ENCODE results near the gene MICALL1.

MICALL1 gene

DNA sequence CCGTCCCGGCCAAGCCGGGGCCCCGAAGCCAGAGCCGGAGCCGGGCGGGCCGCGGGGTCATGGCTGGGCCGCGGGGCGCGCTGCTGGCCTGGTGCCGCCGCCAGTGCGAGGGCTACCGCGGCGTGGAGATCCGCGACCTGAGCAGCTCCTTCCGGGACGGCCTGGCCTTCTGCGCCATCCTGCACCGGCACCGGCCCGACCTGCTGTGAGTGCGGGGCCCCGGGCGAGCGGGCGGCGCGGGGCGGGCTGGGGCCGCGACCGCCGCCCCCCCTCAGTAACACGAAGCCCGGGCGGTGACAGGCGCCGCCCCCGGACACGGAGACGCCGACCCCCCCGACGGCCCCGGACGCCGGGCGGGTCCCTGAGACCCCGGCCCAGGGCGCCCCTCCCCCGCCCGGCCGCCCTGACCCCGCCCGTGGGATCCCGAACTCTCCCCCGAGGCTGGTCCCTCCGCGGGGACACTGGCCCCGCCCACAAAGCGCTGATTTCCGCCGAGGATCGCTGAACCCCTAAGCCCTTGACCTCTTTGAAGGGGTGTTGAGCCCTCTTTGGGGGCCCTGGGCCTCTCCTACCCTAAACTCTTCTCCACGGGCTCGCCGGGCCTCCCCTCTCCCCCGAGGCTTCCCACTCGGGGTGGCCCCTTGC lies 389 bp downstream of the MICALL1 start:
- no peak for FAIRE-seq

DNA sequence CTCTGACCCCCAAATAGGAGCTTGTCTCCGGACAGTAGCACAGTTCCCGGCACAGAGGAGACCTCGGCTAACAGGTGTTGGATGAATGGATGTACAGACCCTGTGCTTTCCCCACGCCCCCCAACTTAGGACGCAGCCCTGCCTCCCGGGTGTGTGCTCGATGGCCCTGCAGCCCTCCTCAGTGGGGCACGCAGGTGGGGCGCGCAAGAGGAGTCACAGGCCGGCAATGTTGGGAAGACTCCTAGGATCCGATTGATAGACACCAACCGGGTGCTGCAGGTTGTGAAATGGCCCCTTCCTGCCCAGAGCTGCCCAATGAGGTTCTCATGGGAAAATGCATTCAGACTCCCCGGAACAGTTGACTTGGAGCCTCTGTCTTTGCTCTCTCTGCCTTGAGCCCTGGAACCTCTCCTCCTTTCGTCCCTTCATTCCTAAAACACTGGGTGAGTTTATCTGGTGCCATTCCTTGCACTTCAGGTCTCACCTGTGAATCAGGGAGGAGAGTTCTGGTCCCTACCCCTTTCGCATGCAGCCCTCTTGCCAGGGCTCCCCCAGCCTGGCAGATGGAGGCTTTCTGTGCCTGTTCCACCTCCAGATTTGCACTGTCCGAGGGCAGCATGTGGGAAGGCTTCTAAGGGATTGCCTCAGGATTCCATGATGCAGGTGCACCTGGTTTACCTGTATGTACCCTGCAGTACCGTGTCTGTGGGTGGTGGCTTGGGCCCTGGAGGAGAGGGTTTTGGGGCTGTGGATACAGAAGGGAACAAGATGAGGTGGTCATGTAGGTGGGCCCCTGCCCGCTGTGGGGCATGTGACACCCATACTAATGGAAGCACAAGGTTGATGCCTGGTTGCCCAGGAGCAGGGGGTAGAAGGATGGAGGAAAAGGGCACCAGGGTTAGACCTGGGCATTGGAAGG lies 1.2 kb downstream of the MICALL1 start:
- FAIRE-seq: no peak

DNA sequence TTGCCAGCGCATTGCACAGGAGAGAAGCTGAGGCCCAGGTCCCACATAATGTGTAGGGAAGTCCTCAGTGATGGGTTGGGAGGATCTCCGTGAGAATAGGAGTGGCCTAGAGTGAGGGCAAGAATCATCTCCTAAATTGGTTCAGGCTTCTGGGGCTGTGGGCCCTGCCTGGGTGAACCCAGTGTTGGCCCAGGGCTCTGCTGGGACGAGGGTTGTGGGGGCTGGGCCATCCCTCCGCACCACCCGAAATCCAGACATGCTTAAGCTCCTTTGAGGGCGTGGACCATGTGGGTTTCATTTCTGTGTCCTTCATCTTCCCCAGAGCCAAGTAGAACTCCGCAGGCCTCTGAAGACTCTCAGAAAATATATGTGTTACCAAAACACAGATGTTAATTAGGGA lies 3.7 kb downstream of the MICALL1 start:
- FAIRE-seq: no peak

DNA sequence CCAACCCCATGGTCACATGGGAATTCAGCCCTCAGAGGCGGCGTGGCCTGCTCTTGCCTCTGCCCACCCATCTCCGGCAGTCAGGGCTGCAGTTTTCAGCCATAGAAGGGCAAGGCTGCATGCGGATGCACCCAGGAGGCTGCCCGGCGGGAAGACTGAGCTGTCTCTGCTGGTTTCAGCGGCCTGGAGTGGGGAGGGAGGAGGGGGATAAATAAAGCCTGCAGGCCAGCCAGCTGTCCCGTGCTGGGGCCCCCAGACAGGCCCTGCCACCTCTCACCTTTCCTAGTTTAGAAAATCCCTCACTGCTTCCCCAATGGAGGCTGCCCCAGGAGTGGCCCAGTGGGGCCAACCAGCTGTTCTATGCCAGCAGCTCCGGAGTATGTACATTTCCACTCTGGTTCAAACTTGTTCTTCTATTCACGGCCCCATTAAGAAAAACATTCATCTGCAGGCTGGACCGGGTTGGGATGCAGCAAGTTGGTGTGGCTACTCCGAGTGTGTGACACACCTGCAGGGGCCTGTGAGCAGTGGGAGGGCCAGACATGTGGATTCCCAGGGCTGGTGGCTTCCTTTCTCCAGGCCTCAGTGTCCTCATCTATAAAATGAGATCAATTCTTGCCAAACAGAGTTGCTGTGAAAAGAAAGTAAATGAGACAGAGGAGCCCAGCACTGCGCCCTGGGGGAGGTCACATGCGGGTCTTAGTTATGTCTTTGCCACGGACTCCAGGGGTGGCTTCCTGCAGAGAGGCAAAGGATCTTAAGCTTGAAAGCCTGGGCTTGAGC lies 5.0 kb downstream of the MICALL1 start:
- FAIRE-seq: no peak

DNA sequence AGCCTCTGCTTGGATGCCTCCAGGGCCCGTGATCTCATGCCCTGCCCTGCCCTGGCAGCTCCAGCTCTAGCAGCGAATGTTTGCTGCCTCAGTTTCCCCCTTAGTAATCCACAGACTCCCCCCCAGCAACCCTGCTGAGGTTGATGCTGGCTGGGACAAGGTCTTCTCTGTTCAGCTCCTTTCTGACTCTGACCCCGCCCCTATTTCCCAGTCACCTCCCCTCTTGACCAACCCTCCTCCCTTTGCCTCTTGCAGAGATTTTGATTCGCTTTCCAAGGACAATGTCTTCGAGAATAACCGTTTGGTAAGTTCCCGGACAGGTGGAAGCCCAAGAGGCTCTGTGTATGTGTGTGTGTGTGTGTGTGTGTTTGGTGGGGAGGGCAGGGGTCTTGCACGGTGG lies 5.6 kb downstream of the MICALL1 start:
- no peak for FAIRE-seq

DNA sequence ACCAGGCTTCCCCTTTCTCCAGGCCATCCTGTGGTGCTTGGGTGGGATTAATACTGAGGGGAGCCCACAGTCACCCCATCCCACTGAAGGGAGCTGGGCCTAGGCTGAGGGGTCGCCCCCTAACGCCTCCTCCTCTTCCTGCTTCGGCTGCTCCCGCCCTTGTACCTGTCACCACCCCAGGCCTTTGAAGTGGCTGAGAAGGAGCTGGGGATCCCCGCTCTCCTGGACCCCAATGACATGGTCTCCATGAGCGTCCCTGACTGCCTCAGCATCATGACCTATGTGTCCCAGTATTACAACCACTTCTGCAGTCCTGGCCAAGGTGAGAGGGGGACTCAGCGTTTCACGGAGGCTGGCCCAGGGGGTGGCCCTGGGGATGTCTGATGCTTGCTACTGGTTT lies 6.1 kb downstream of the MICALL1 start:
- no peak for FAIRE-seq

DNA sequence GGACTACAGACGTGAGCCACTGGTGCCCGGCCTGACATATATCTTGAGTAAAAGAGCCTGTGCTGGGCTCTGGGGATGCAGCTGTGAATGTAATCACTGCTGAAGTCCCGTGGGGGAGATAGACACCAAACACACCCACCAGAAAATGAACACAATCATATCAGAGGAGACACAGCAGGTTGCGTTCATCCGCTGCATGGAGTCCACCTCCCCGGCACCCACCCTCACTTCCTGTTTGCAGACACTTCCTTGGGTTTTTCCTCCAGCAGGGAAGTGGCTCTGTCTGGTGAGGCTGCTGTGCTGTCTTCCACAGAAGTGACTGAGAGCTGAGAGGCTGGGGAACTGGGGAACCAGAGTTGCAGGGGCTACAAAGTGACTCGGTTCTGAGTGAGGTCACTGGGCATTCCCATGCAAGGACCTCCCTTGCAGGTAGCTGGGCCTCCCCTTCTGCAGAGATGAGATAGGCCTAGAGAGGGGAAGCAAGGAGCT lies 7.2 kb downstream of the MICALL1 start:
- no peak for FAIRE-seq

DNA sequence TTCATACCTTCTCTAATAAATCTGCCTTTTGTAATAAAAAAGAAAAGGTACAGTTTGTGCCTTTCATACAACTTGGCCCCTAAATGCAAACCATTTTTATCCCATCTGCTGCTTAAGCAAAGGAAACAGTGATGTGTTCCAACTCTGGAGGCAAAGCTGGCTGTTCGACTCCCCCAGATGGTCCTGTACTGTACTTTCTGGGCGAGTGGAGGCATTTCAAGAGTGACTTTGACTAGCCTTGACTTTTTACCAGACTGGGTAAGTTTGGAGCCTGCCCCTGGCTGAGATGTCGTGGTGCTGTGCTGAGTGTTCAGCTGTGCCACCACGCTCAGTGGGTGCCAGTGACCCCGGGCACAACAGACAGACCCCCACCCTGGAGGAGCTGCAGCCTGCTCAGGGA lies 10.2 kb downstream of the MICALL1 start:
- no peak for FAIRE-seq

DNA sequence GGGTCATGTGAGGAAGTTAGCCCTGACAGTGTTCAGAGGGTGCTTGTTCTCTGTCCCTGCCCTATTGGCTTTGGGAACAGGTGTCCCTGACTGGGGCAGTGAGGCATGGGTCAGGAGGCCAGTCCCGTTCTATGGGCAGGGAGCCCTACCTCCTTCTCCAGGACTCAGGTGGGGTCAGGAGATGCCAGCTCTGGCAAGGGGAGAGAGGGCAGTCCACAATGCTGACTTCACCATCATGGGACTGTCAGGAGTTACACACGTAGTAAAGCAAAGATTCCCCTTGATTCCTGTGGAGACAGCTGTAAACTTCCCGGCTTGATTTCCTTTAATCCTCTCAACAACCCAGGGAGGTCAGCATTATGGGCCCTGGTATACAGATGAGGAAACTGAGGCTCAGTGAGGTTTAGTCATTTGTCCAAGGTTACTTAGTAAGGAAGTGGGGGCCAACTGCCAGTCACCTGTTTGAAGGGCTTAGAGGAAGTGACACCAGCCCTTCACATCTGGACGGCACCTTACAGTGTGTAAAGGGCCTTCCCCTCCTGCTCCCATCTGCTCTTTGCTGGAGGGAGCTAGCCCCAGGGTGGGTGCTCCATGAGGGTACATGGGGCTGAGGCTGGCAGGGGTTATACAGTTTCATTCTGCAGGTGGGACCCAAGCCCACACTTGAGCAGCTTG lies 11.9 kb downstream of the MICALL1 start:
- no peak for FAIRE-seq

DNA sequence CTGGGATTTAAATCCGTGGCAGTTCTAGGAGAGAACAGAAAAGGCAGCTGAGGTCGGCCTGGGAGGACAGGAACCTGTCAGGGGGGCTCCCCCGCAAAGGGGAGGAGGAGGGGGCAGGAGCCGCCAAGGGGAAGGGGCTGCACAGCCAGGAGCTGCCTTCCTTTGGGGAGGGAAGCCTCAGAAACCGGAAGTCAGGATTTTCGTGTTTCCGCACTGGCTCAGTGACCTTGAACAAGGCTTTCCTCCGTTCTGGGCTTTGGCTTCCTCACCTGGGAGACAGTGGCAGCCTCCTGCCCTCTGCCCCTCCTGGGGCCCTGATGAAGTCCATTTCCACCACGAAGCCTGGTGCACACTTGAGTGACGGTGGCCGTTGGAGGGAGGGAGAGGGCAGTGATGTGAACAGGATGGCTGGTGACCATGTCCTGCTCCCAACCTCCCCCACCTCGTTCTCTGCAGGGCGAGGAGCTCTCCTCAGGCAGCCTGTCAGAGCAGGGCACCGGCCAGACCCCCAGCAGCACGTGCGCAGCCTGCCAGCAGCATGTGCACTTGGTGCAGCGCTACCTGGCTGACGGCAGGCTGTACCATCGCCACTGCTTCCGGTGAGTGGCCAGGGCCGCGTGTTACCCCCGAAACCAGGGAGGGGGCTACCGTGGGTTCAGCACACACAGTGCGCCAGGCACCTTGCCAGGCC lies 12.6 kb downstream of the MICALL1 start:
- FAIRE-seq: no peak

DNA sequence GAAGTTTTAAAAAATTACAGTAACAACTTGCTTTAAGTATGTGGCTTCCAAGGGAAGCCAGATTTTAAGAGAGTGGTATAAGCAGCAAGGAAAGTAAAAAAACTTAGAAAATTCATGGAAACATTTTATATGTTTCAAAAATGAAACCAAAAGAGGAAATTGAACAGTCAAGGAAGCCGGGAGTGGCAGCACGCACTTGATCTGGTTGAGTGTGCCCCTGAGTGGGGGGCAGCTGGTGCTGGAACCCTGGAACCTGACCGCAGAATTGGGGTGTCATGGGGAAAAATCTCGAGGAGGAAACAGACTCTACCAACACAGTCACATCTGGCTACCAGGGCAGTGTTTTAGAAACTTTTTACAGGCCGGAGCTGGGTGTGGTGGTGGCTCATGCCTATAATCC lies 14.0 kb downstream of the MICALL1 start:
- FAIRE-seq: no peak

DNA sequence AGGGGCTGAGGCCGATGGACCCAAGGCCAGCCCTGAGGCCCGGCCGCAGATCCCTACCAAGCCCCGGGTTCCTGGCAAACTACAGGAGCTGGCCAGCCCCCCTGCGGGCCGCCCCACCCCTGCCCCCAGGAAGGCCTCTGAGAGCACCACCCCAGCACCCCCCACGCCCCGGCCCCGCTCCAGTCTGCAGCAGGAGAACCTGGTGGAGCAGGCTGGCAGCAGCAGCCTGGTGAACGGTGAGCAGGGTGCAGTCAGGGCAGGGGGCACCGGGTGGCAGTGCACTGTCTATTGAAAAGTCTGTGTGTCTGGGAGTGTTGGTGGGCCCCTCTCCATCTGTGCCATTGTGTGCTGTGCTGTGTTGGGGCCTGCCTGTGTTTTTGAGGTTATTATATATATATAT lies 16.1 kb downstream of the MICALL1 start:
- FAIRE-seq: no peak

DNA sequence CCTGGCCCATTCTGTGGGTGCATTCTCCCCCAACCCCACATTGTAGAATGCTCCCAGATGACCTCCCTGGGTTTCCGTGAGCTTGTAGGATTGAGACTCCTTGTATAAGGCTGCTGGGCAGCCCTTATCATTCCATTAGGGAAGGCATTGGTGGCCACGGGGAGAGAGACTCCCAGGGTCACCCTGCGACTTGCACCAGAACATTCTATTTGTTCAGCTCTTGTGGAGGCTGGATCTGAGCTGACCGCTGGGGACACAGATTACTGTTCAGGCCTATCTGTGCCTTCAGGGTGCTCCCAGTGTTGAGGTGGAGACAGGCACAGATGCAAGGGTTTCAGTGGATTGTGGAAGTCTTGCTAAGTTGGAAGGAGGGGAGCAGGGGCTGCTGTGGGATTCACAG lies 17.8 kb downstream of the MICALL1 start:
- no peak for FAIRE-seq

DNA sequence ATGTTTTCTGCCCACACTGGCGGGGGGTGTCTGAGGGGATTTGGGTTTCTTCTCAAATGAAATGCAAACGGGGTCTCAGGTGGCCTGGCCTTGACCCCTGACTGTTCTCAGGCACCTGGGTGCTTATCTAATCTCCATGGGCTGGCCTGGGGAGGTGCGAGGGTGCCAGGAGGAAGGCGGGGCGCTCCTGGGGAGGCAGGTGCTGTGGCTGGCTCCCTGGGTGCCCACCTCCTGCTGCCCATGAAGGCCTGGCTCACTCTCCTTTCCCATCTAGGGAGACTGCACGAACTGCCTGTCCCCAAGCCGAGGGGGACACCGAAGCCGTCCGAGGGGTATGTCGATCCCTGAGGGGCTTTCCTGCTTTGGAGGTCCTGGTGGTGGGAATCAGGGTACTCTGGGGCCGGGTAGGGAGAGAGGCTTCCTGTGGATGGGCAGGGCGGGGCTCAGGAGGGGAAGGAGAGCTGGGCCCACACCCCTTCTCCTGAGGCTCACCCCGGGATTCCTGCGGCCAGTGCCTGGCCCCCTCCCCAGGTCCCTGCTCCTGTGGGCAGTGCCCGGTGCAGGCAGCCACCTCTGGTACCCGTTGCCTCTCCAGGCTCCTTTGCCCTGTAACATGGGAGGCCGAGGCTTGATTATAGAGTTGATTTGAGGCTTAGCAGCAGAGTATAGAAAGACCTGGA lies 18.4 kb downstream of the MICALL1 start:
- FAIRE-seq: no peak

DNA sequence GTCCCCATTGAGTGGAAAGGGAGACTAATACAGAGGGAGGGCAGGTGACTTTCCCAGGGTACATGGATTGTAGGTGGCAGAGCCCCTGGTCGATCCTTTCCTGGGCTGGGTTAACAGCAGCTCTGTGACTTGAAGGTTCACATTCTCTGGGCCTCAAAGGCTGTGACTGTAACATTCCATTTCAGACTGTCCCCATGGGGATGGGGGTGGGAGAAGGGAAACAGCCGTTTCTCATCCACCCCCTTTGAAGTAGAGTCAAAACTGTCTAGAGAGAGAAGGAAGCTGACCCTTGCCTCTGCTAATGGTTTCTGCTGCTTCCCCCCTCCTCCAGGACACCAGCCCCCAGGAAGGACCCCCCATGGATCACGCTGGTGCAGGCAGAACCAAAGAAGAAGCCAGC lies 19.2 kb downstream of the MICALL1 start:
- no peak for FAIRE-seq

DNA sequence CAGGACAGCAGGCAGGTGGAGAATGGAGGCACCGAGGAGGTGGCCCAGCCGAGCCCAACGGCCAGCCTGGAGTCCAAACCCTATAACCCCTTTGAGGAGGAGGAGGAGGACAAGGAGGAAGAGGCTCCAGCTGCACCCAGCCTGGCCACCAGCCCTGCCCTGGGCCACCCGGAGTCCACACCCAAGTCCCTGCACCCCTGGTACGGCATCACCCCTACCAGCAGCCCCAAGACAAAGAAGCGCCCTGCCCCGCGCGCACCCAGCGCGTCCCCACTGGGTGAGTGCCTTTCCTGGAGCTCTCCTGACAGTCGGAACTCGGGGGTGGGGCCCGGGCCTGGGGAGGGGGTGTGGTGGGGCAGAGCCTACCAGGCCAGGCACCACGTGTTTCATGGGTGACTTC lies 19.7 kb downstream of the MICALL1 start:
- no peak for FAIRE-seq

DNA sequence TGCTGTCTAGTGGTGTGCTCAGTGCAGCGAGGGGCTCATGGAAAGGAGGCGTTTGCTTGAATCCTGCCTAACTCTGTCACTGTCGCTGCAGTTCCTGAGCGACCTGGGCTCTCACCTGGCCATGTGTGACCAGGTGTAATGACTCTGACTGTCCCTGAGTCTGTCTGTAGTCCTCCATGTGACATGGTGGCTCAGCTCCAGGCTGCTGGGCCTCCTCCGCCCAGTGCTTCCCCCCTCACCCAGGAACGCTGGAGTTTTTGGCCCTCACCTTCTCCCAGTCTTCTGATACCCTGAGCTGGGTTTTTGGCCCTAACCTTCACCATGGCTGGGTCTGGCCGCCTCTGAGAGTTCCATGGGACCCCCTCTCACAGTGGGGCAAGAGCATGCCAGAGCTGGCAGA lies 20.3 kb downstream of the MICALL1 start:
- no peak for FAIRE-seq

DNA sequence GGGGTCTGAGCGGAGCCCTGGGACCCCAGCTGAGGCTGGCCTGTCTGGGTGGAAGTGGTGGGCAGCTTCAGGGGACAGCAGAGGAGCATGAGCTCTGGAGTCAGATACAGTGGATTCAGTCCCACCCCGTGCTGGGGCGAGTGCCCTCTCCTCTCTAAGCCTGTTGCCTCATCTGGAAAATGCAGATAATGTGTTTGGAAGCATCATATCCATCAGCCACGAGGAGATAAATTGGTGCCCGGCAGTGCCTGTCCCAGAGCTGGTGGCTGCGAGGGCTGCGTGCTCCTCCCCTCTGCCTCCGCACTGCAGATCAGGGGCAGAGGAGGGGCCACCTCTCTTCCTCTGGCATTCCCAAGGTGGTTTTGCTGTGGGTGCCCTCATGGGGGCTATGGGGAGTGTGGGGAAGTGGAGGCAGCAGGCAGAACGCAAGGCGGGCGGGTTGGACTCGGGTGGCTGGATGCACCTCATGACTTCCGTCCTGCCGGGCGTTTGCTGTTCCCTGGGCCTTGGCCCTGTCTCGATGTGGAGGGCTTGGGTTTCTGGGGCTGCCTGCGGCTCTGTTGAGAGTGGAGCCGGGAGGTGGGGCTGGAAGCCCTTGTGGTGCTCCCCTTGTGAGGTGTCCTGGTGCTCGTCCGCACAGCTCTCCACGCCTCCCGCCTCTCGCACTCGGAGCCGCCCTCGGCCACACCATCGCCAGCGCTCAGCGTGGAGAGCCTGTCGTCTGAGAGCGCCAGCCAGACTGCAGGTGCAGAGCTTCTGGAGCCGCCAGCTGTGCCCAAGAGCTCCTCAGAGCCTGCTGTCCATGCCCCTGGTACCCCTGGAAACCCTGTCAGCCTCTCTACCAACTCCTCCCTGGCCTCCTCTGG lies 20.9 kb downstream of the MICALL1 start:
- no peak for FAIRE-seq

DNA sequence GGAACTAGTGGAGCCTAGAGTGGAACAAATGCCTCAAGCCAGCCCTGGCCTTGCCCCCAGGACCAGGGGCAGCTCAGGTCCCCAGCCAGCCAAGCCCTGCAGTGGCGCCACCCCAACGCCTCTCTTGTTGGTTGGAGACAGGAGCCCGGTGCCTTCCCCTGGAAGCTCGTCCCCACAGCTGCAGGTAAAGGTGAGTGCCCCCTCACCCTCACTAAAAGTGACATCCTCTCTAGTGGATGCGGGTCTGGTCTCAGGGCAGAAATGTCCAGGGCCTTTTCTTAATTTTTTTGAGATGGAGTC lies 21.5 kb downstream of the MICALL1 start:
- FAIRE-seq: no peak

DNA sequence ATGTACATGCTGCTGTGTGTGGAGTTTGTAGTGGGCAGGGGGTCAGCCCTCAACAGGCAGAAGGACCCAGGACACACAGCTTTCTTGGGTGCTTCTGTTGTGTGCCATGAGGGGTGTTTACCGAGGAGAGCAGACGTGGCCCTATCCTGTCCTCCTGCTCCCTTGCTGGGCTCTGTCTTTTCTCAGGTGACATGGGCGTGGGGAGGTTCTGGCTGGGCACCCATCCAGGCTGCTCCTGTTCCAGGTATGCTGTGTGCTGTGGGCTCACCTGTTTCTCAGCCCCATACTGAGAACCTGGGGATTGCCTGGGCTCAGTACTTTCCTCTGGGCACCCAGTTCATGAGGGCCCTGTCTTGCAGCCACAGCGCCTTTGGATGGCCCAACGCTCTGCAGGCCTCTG lies 23.3 kb downstream of the MICALL1 start:
- FAIRE-seq: no peak

Measured in A204.1 (cell line).